Peyer's patch (tissue), 4 donors: ENCODE data around the gene SLC35D2. TPM values are rescaled to one million over a fixed set of nuclear protein-coding genes. Genes with fewer than 3 reads are reported as not detected.
A peak's percentile ranks its signal among the peaks of the same experiment; 100 is the strongest.
"Not testable (repeated sequence)": the region's sequence is repeated elsewhere in the genome, so short reads cannot be mapped to it uniquely, and the experiment has no call there.

Source experiments
- DNase-seq, 3 donors: peaks; one replicate each; pipeline ENCODE4 v3.0.0-alpha.2; 2017 to 2019
- H3K27ac ChIP-seq, 4 donors: fragments of 200-600 bp; sonication (generic); one replicate each; pipeline ENCODE4 v1.5.1; 2016 to 2019
- H3K27me3 ChIP-seq, 2 donors: fragments of 200-600 bp; sonication (generic); one replicate each; pipeline ENCODE4 v1.5.1; 2019
- H3K36me3 ChIP-seq, 3 donors: fragments of 200-600 bp; sonication (generic); one replicate each; pipeline ENCODE4 v1.5.1; 2016 to 2019
- H3K4me1 ChIP-seq, 4 donors: fragments of 200-600 bp; sonication (generic); one replicate each; pipeline ENCODE4 v1.5.1; 2016 to 2019
- H3K4me3 ChIP-seq, 4 donors: fragments of 200-600 bp; sonication (generic); 1 replicate in 3 of 4; 2 replicates in 1 of 4; pipeline ENCODE4 v1.5.1; 2016 to 2019; ENCODE audit warnings: mild to moderate bottlenecking in 1 of 4
- H3K9me3 ChIP-seq, 4 donors: fragments of 200-600 bp; sonication (generic); one replicate each; pipeline ENCODE4 v1.5.1; 2016 to 2019; ENCODE audit warnings: mild to moderate bottlenecking in 1 of 4
- CTCF ChIP-seq, 6 experiments: fragments of 450-650 bp in 4 of 6; fragments of 200-600 bp in 2 of 6; sonication (generic) in 1 of 6; IDR thresholded peaks; one replicate each; pipeline ENCODE4 v1.5.1; 2017 to 2019; ENCODE audit warnings: antibody characterized with exemption in 6 of 6, mild to moderate bottlenecking in 3 of 6, moderate library complexity in 1 of 6
- POLR2A ChIP-seq, 2 donors: fragments of 450-650 bp; IDR thresholded peaks; one replicate each; pipeline ENCODE4 v1.5.1; 2017; ENCODE audit warnings: antibody characterized with exemption in 2 of 2, mild to moderate bottlenecking in 2 of 2, moderate library complexity in 2 of 2
- total RNA-seq, 4 donors: library from RNA; depleted of rRNA; stranded (reverse); fragments of >200 nt; gene quantifications; one replicate each; pipeline ENCODE4 v1.1.0, GENCODE V29; 2016

SLC35D2 gene
- total RNA-seq, 4 donors from 2014 or later = 38.8 to 140 (median 84.9) TPM

- H3K4me3 ChIP-seq = no peak overlapping the region
- TF ChIP-seq POLR2A (IDR thresholded peaks at IDR 0.05) (no peak), CTCF (IDR thresholded peaks at IDR 0.05) (no peak)
- H3K9me3 ChIP-seq = no peaks in the 10 kb centered on the region
- H3K27ac ChIP-seq = no peak overlapping the region
- DNase-seq = no peak
- H3K4me1 ChIP-seq = no peaks in the 10 kb centered on the region
- H3K36me3 ChIP-seq = peaks cover 0 to 75% (median 0%) of the 10 kb centered on the region in 3 donors
- H3K27me3 ChIP-seq = no peaks in the 10 kb centered on the region
Observed at GRCh38 chr9:96360976-96361375, 22.5 kb downstream of the SLC35D2 start.

GRCh38 chr9:96360523-96360922 is 23.0 kb downstream of the SLC35D2 start:
- peaks cover 0 to 77% (median 0%) of the 10 kb centered on the region in 3 donors for H3K36me3 ChIP-seq
- not testable (repeated sequence) for H3K4me1 ChIP-seq, DNase-seq, H3K9me3 ChIP-seq, H3K27me3 ChIP-seq, H3K4me3 ChIP-seq, H3K27ac ChIP-seq

GRCh38 chr9:96350866-96351265 is 32.6 kb downstream of the SLC35D2 start:
- H3K36me3 ChIP-seq = peaks cover 0 to 51% (median 0%) of the 10 kb centered on the region in 3 donors
- DNase-seq = no peak
- TF ChIP-seq POLR2A (IDR thresholded peaks at IDR 0.05) (no peak), CTCF (IDR thresholded peaks at IDR 0.05) (no peak)
- H3K9me3 ChIP-seq = no peaks in the 10 kb centered on the region
- H3K4me3 ChIP-seq = no peak overlapping the region
- no peaks in the 10 kb centered on the region for H3K27me3 ChIP-seq
- no peak overlapping the region for H3K27ac ChIP-seq
- no peaks in the 10 kb centered on the region for H3K4me1 ChIP-seq

GRCh38 chr9:96348261-96348660 is 35.2 kb downstream of the SLC35D2 start:
- no peaks in the 10 kb centered on the region for H3K27me3 ChIP-seq
- H3K27ac ChIP-seq = no peak overlapping the region
- TF ChIP-seq CTCF (IDR thresholded peaks at IDR 0.05) = no peak
- TF ChIP-seq POLR2A (IDR thresholded peaks at IDR 0.05) = no peak
- H3K4me1 ChIP-seq = peaks cover 0 to 9% (median 0%) of the 10 kb centered on the region in 4 donors
- no peaks in the 10 kb centered on the region for H3K9me3 ChIP-seq
- H3K4me3 ChIP-seq = no peak overlapping the region
- peaks cover 0 to 37% (median 0%) of the 10 kb centered on the region in 3 donors for H3K36me3 ChIP-seq
- no peak for DNase-seq

GRCh38 chr9:96345551-96345950 is 38.0 kb downstream of the SLC35D2 start:
- Histone ChIP-seq H3K27me3 (no peaks in the 10 kb centered on the region), H3K27ac (peak overlapping the region in 1 of 4 donors; percentile 52)

More at GRCh38 chr9:96345551-96345950, 38.0 kb downstream of the SLC35D2 start:
- Histone ChIP-seq H3K36me3 (peaks cover 0 to 37% (median 0%) of the 10 kb centered on the region in 3 donors), H3K4me1 (peaks cover 0 to 26% (median 0%) of the 10 kb centered on the region in 4 donors), H3K4me3 (no peak overlapping the region), H3K9me3 (no peaks in the 10 kb centered on the region)
- TF ChIP-seq CTCF (IDR thresholded peaks at IDR 0.05) = no peak
- no peak for TF ChIP-seq POLR2A (IDR thresholded peaks at IDR 0.05)
- no peak for DNase-seq
